Measurements from ENCODE around the gene PEX11G. TPM values are rescaled to one million over a fixed set of nuclear protein-coding genes. Genes with fewer than 3 reads are reported as not detected.

The PEX11G gene
- total and polyA plus RNA-seq, 2 of the 8 experiments (the other 6 are each of a cell fraction or from before 2014, with no cell fraction given), result 2.1 to 4.3 TPM

- H2BK15ac ChIP-seq (ENCODE audit: low read length), result no peak overlapping the region
- H2BK120ac ChIP-seq (replicated peaks; ENCODE audit: low read depth, low read length), result no peak overlapping the region
- no peak overlapping the region for H2BK20ac ChIP-seq (ENCODE audit: low read length)
- H3K23me2 ChIP-seq (ENCODE audit: low read depth, low read length), result peaks cover 4% of the 10 kb centered on the region
- H3K9ac ChIP-seq (replicated peaks in 1 of 4; ENCODE audit: extremely low read depth in 1 of 4, low read depth in 3 of 4, low read length in 3 of 4), result no peak overlapping the region
- no peak overlapping the region; the same call in 1 of the 2 replicates for H4K8ac ChIP-seq (ENCODE audit: extremely low read depth, insufficient read depth, low read length)
- no peak overlapping the region for H3K18ac ChIP-seq (ENCODE audit: extremely low read depth, low read length)
- no peak overlapping the region for H3K4me2 ChIP-seq (ENCODE audit: insufficient read depth in 1 of 2, low read depth in 2 of 2, low read length in 2 of 2)
- DNase-seq (ENCODE audit: low read depth in 1 of 2, low spot score in 2 of 2) (no peak), FAIRE-seq (no peak)
- H3K4me3 ChIP-seq (ENCODE audit: extremely low read depth in 1 of 4, insufficient read depth in 2 of 4, low read depth in 3 of 4, low read length in 4 of 4), result no peak overlapping the region
- H3K23ac ChIP-seq (ENCODE audit: insufficient read length), result no peak overlapping the region
- H2BK5ac ChIP-seq (ENCODE audit: low read depth, low read length), result no peak overlapping the region
- no peaks in the 10 kb centered on the region for H3K9me3 ChIP-seq (ENCODE audit: insufficient read depth in 2 of 2, low read depth in 1 of 2, low read length in 1 of 2)
- H3K56ac ChIP-seq (replicated peaks; ENCODE audit: insufficient read length, low read depth, low read length), result no peak overlapping the region
- H3K4ac ChIP-seq (replicated peaks; ENCODE audit: insufficient read length, low read depth, low read length), result no peak overlapping the region
- no peaks in the 10 kb centered on the region for H3K36me3 ChIP-seq (ENCODE audit: control insufficient read depth in 2 of 4, insufficient read depth in 4 of 4, low read length in 3 of 4)
- H3K79me2 ChIP-seq (ENCODE audit: control insufficient read depth in 1 of 2, insufficient read depth in 2 of 2, low read length in 2 of 2), result peaks cover 0 to 11% of the 10 kb centered on the region in 2 experiments; a peak in 1 of 4 replicates
- peaks cover 0 to 1% of the 10 kb centered on the region in 2 experiments for H4K20me1 ChIP-seq (replicated peaks in 1 of 2; ENCODE audit: control insufficient read depth in 1 of 2, insufficient read depth in 2 of 2, low read length in 2 of 2)
- no peak overlapping the region for H3K14ac ChIP-seq (ENCODE audit: insufficient read length)
- no peak overlapping the region for H3K27ac ChIP-seq (ENCODE audit: low read depth, low read length)
- CTCF ChIA-PET (ENCODE audit: partially characterized antibody), result interaction anchor here (1.1 to 1.4 kb wide), 3 partner anchors 8 to 160 kb away, joined by 3 read pairs; partner anchors contain the start of gene MCOLN1
- no peak overlapping the region for H2AFZ ChIP-seq (ENCODE audit: low read length)
- no peak overlapping the region for H4K5ac ChIP-seq (ENCODE audit: insufficient read length, low read depth, low read length)
- WGBS, 2 experiments (ENCODE audit: extremely low coverage in 1 of 2, insufficient coverage in 1 of 2, insufficient read length in 1 of 2, insufficient replicate concordance in 2 of 2, low coverage in 1 of 2, low lambda C conversion rate in 2 of 2, missing lambda C conversion rate in 1 of 2), result 88% methylated on average over 5 of the region's 5 CpGs; no CpG with 5 or more reads in 1 of the 2 experiments
- 0 out of 2 replicates have a peak, but pooled peaks cover 3% of the 10 kb centered on the region for H3K79me1 ChIP-seq (ENCODE audit: low read depth, low read length)
- H3K4me1 ChIP-seq (replicated peaks in 1 of 4; ENCODE audit: control insufficient read depth in 3 of 4, insufficient read depth in 4 of 4, low read length in 3 of 4), result peaks cover 0 to 11% (median 6%) of the 10 kb centered on the region in 4 experiments; a peak in 5 of 7 replicates
- H2BK12ac ChIP-seq (ENCODE audit: low read depth, low read length), result 0 out of 2 replicates have a peak overlapping the region, but pooled peaks have one; percentile 39
- POLR2A ChIA-PET (ENCODE audit: partially characterized antibody), result interaction anchor here (2.8 kb wide), 1 partner anchor 7 kb away, joined by 12 read pairs; no protein-coding TSS in a partner anchor
- no peak for TF ChIP-seq NRF1 (IDR thresholded peaks at IDR 0.05; ENCODE audit: low read depth, low read length)
- TF ChIP-seq E2F6 (IDR thresholded peaks at IDR 0.05), result no peak
- TF ChIP-seq RAD21 (IDR thresholded peaks at IDR 0.05 in 1 of 2, conservative IDR thresholded peaks at IDR 0.05 in 1 of 2; ENCODE audit: low read depth in 2 of 2, low read length in 2 of 2), result no peak
- TF ChIP-seq CBX5 (IDR thresholded peaks at IDR 0.05; ENCODE audit: low read depth, low read length), result no peak
- no peak overlapping the region for H2AK5ac ChIP-seq (ENCODE audit: low read depth, low read length)
- H4K91ac ChIP-seq (replicated peaks; ENCODE audit: insufficient read length, low read length), result no peak overlapping the region
- H3K27me3 ChIP-seq (replicated peaks in 1 of 4; ENCODE audit: control insufficient read depth in 3 of 4, extremely low read depth in 1 of 4, insufficient read depth in 3 of 4, low read length in 3 of 4), result no peaks in the 10 kb centered on the region
These were observed 25.2 kb upstream of the PEX11G start for GRCh38 chr19:7513809-7514642.
